BJ (cell line): ENCODE measurements around the gene FSTL3. TPM values are rescaled to one million over a fixed set of nuclear protein-coding genes. Genes with fewer than 3 reads are reported as not detected.

Experiments
- CTCF ChIA-PET: fragments of 350-600 bp; formaldehyde crosslinking; extraction: SDS; loops from one replicate; lab custom pipeline; 2021; ENCODE audit warnings: antibody characterized with exemption, inconsistent platforms; lab: Yijun Ruan, JAX
- POLR2A ChIA-PET: fragments of 300-600 bp; sonication (Branson Sonifier 250); formaldehyde crosslinking; extraction: SDS; loops from one replicate; lab custom pipeline; 2021; ENCODE audit warnings: antibody characterized with exemption; lab: Charles Lee
- DNase-seq: peaks from one replicate; pipeline ENCODE4 v3.0.0-alpha.2; 2011; ENCODE audit warnings: low read depth
- H3K27me3 ChIP-seq: 2 replicates; pipeline ENCODE4 v1.6.0; 2011; ENCODE audit warnings: low read length; ENCODE audit not compliant: control insufficient read depth, insufficient read depth
- H3K36me3 ChIP-seq: 2 replicates; pipeline ENCODE4 v1.5.1; 2011; ENCODE audit warnings: low read length; ENCODE audit not compliant: control insufficient read depth, insufficient read depth
- H3K4me3 ChIP-seq: 2 replicates; pipeline ENCODE4 v1.5.1; 2011; ENCODE audit warnings: low read depth, mild to moderate bottlenecking, control low read depth, low read length
- CTCF ChIP-seq: IDR thresholded peaks from 2 replicates; pipeline ENCODE4 v1.5.1; 2011; ENCODE audit warnings: low read depth, mild to moderate bottlenecking, control low read depth, inconsistent platforms, low read length, moderate library complexity; ENCODE audit not compliant: insufficient read depth
- polyA plus RNA-seq: library from polyadenylated mRNA; depleted of rRNA; stranded (reverse); fragments of >200 nt; gene quantifications from 2 replicates; pipeline ENCODE4 v1.2.3, GENCODE V29; 2011

FSTL3 gene
- polyA plus RNA-seq, 1 experiment, result 83.2 TPM

GRCh38 chr19:677601-678436 lies 1.6 kb downstream of the FSTL3 start:
- Histone ChIP-seq H3K4me3 (peak overlapping the region; percentile 74), H3K27me3 (no peaks in the 10 kb centered on the region), H3K36me3 (peaks cover 4% of the 10 kb centered on the region)
- DNase-seq, result no peak
- no peak for TF ChIP-seq CTCF
- ChIA-PET POLR2A (interaction anchor here (0.5 to 0.6 kb wide), 2 partner anchors 91 to 373 kb away, joined by 3 to 8 read pairs; no protein-coding TSS in a partner anchor), CTCF (interaction anchor here (1.0 to 2.4 kb wide), 3 partner anchors 14 to 146 kb away, joined by 3 to 11 read pairs (median 5); partner anchors contain the start of genes CDC34 and RNF126)

GRCh38 chr19:678791-679388 lies 2.7 kb downstream of the FSTL3 start:
- H3K36me3 ChIP-seq, result peaks cover 4% of the 10 kb centered on the region
- TF ChIP-seq CTCF, result no peak
- ChIA-PET CTCF (interaction anchor here (0.6 to 1.9 kb wide), 3 partner anchors 8 to 56 kb away, joined by 3 to 8 read pairs (median 3); no protein-coding TSS in a partner anchor), POLR2A (interaction anchor here (0.5 to 0.6 kb wide), 2 partner anchors 92 to 1195 kb away, joined by 4 to 8 read pairs; no protein-coding TSS in a partner anchor)
- no peaks in the 10 kb centered on the region for H3K27me3 ChIP-seq
- no peak for DNase-seq
- peak overlapping the region; percentile 58 for H3K4me3 ChIP-seq

- DNase-seq, result no peak
- TF ChIP-seq CTCF, result peak; percentile 10; the same call in 1 of the 2 replicates
- Histone ChIP-seq H3K36me3 (peaks cover 4% of the 10 kb centered on the region), H3K27me3 (no peaks in the 10 kb centered on the region), H3K4me3 (peak overlapping the region; percentile 58)
- POLR2A ChIA-PET, result interaction anchor here (0.5 to 0.6 kb wide), 2 partner anchors 21 to 1195 kb away, joined by 4 read pairs; no protein-coding TSS in a partner anchor
- CTCF ChIA-PET, result interaction anchor here (0.6 to 1.9 kb wide), 5 partner anchors 9 to 89 kb away, joined by 3 to 8 read pairs (median 3); no protein-coding TSS in a partner anchor
These were observed 3.5 kb downstream of the FSTL3 start for GRCh38 chr19:679418-680286.

- DNase-seq, result peak; percentile 89
- Histone ChIP-seq H3K4me3 (peak overlapping the region; percentile 58), H3K27me3 (no peaks in the 10 kb centered on the region), H3K36me3 (peaks cover 4% of the 10 kb centered on the region)
- CTCF ChIA-PET, result interaction anchor here (0.6 to 1.9 kb wide), 6 partner anchors 9 to 337 kb away, joined by 3 to 8 read pairs (median 3); no protein-coding TSS in a partner anchor
- POLR2A ChIA-PET, result interaction anchor here (0.6 to 1.0 kb wide), 2 partner anchors 17 to 20 kb away, joined by 4 read pairs; no protein-coding TSS in a partner anchor
- peak; percentile 20; the same call in 1 of the 2 replicates for TF ChIP-seq CTCF
These were observed 4.3 kb downstream of the FSTL3 start for GRCh38 chr19:680287-681028.
